A549 (cell line): ENCODE results near the gene SFXN1.

Experiments used
- CTCF ChIP-seq: fragments of >200 bp; sonication (Bioruptor Twin); formaldehyde crosslinking; IDR thresholded peaks from 3 replicates; pipeline ENCODE4 v1.5.1; 2016
- MAFK ChIP-seq: fragments of 450-650 bp; IDR thresholded peaks from 2 replicates; pipeline ENCODE4 v1.6.1; 2014; ENCODE audit not compliant: partially characterized antibody
- POLR2A ChIP-seq: IDR thresholded peaks from 2 replicates; pipeline ENCODE4 v1.6.1; 2012; ENCODE audit warnings: mild to moderate bottlenecking, low read length
- RAD21 ChIP-seq, 2 experiments: fragments of >200 bp in 1 of 2; sonication (Bioruptor Twin) in 1 of 2; formaldehyde crosslinking in 1 of 2; IDR thresholded peaks in 1 of 2; conservative IDR thresholded peaks in 1 of 2; 2 replicates in 1 of 2; 3 replicates in 1 of 2; pipeline ENCODE4 v1.6.1; 2012 to 2018; ENCODE audit warnings: inconsistent platforms in 1 of 2

- TF ChIP-seq MAFK (no peak), CTCF (no peak), POLR2A (no peak), RAD21 (conservative IDR thresholded peaks at IDR 0.05 in 1 of 2, IDR thresholded peaks at IDR 0.05 in 1 of 2) (no peak)
Observed at GRCh38 chr5:175517824-175518450, 39.6 kb downstream of the SFXN1 start.
